ENCODE data around the gene ASB6.

The ASB6 gene

DNA sequence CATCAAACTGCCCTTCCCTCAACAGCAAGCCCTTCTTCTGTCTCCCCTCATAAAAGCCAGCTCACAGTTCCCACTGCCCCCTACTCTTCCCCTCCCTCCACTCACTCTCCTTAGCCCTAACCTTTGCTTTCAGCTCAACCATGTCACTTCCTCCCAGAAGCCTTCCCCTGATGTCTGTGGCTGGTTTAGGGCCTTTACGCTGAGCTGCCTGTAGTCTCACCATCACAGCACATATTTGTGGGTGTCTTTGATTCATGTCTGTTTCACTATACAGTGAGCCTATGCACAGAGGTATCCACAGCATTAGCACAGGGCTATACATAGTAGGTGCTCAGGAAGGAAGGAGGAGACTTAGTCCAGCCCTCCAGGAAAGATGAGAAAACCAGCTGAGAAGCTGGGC, 55.7 kb downstream of the ASB6 start:
- TF ChIP-seq GABPA (IDR thresholded peaks at IDR 0.05; ENCODE audit: low read depth) (no peak), SPI1 (IDR thresholded peaks at IDR 0.05; ENCODE audit: borderline replicate concordance, low read depth) (no peak), POLR2AphosphoS5 (IDR thresholded peaks at IDR 0.05; ENCODE audit: low read depth) (no peak)
- TF ChIP-seq, protein P1, sequence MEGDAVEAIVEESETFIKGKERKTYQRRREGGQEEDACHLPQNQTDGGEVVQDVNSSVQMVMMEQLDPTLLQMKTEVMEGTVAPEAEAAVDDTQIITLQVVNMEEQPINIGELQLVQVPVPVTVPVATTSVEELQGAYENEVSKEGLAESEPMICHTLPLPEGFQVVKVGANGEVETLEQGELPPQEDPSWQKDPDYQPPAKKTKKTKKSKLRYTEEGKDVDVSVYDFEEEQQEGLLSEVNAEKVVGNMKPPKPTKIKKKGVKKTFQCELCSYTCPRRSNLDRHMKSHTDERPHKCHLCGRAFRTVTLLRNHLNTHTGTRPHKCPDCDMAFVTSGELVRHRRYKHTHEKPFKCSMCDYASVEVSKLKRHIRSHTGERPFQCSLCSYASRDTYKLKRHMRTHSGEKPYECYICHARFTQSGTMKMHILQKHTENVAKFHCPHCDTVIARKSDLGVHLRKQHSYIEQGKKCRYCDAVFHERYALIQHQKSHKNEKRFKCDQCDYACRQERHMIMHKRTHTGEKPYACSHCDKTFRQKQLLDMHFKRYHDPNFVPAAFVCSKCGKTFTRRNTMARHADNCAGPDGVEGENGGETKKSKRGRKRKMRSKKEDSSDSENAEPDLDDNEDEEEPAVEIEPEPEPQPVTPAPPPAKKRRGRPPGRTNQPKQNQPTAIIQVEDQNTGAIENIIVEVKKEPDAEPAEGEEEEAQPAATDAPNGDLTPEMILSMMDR (IDR thresholded peaks at IDR 0.05; ENCODE audit: insufficient read depth, low read length) = no peak
- TF ChIP-seq, protein P2, sequence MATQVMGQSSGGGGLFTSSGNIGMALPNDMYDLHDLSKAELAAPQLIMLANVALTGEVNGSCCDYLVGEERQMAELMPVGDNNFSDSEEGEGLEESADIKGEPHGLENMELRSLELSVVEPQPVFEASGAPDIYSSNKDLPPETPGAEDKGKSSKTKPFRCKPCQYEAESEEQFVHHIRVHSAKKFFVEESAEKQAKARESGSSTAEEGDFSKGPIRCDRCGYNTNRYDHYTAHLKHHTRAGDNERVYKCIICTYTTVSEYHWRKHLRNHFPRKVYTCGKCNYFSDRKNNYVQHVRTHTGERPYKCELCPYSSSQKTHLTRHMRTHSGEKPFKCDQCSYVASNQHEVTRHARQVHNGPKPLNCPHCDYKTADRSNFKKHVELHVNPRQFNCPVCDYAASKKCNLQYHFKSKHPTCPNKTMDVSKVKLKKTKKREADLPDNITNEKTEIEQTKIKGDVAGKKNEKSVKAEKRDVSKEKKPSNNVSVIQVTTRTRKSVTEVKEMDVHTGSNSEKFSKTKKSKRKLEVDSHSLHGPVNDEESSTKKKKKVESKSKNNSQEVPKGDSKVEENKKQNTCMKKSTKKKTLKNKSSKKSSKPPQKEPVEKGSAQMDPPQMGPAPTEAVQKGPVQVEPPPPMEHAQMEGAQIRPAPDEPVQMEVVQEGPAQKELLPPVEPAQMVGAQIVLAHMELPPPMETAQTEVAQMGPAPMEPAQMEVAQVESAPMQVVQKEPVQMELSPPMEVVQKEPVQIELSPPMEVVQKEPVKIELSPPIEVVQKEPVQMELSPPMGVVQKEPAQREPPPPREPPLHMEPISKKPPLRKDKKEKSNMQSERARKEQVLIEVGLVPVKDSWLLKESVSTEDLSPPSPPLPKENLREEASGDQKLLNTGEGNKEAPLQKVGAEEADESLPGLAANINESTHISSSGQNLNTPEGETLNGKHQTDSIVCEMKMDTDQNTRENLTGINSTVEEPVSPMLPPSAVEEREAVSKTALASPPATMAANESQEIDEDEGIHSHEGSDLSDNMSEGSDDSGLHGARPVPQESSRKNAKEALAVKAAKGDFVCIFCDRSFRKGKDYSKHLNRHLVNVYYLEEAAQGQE (IDR thresholded peaks at IDR 0.05; ENCODE audit: insufficient replicate concordance, low read depth) = no peak
- no peak for DNase-seq (ENCODE audit: low read depth in 1 of 2, low spot score in 1 of 2)
- no peak overlapping the region for H3K27ac ChIP-seq (replicated peaks)

DNA sequence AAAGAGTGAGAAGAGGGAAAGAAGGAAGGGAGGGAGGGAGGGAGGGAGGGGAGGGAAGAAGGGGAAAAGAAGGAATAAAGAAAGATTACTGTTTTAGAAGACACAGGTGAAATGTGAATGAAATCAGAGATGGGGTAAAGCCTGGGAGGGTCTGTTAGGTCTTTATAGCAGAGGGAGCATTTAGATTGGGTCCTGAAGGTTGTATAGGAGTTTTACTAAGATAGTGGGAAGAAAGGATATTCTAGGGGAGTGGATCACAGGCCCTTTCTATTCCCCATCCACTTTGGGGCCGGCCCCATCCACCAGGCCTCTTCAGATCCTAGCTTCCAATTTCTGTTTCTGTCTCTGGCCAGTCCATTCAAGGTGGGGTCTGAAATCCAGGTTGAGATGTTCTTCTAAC, 56.6 kb downstream of the ASB6 start:
- H3K4me3 ChIP-seq (replicated peaks; ENCODE audit: insufficient read depth, low read length) = no peak overlapping the region
- H3K27me3 ChIP-seq (ENCODE audit: insufficient read depth, poor library complexity, severe bottlenecking) = no peaks in the 10 kb centered on the region
- no peak for DNase-seq (ENCODE audit: low read depth in 1 of 2, low spot score in 1 of 2)
- H3K27ac ChIP-seq (replicated peaks) = no peak overlapping the region
- TF ChIP-seq, protein P1 (IDR thresholded peaks at IDR 0.05; ENCODE audit: insufficient read depth, low read length) = no peak
- TF ChIP-seq SPI1 (IDR thresholded peaks at IDR 0.05; ENCODE audit: borderline replicate concordance, low read depth) = no peak

More for the DNA sequence above, 55.7 kb downstream of the ASB6 start:
- Histone ChIP-seq H3K4me3 (replicated peaks; ENCODE audit: insufficient read depth, low read length) (no peak overlapping the region), H3K27me3 (ENCODE audit: insufficient read depth, poor library complexity, severe bottlenecking) (no peaks in the 10 kb centered on the region)

Data from HL-60 (cell line).